Skeletal muscle tissue (tissue), 4 donors: ENCODE results near the gene GPR65. TPM values are rescaled to one million over a fixed set of nuclear protein-coding genes. Genes with fewer than 3 reads are reported as not detected.

Experiments used
- H3K27ac ChIP-seq: one replicate; pipeline ENCODE4 v1.7.0; 2013; ENCODE audit warnings: mild to moderate bottlenecking, low read depth, low read length, inconsistent platforms
- H3K27me3 ChIP-seq, 3 donors: one replicate each; pipeline ENCODE4 v1.7.0; 2013; ENCODE audit warnings: low read length in 3 of 3; ENCODE audit not compliant: control insufficient read depth in 3 of 3, insufficient read depth in 3 of 3
- H3K36me3 ChIP-seq, 3 donors: one replicate each; pipeline ENCODE4 v1.7.0; 2013; ENCODE audit warnings: low read length in 3 of 3; ENCODE audit not compliant: control insufficient read depth in 3 of 3, insufficient read depth in 3 of 3
- H3K4me1 ChIP-seq, 3 donors: one replicate each; pipeline ENCODE4 v1.7.0; 2013; ENCODE audit warnings: low read length in 3 of 3, mild to moderate bottlenecking in 3 of 3; ENCODE audit not compliant: control insufficient read depth in 3 of 3, insufficient read depth in 3 of 3
- H3K4me3 ChIP-seq, 3 donors: one replicate each; pipeline ENCODE4 v1.7.0; 2013; ENCODE audit warnings: low read length in 3 of 3
- H3K9ac ChIP-seq, 3 donors: one replicate each; pipeline ENCODE4 v1.7.0; 2013; ENCODE audit warnings: low read length in 3 of 3, mild to moderate bottlenecking in 3 of 3, moderate library complexity in 2 of 3, low read depth in 1 of 3
- H3K9me3 ChIP-seq, 3 donors: one replicate each; pipeline ENCODE4 v1.7.0; 2013; ENCODE audit warnings: low read length in 3 of 3; ENCODE audit not compliant: control insufficient read depth in 3 of 3
- total RNA-seq: library from RNA; depleted of rRNA; stranded (reverse); fragments of >200 nt; gene quantifications from one replicate; pipeline ENCODE4 v1.2.3, GENCODE V29; 2014
- donor health status: Osteomylitis.

GPR65 gene
- total RNA-seq, 1 donor from 2014 or later, result 0.52 TPM

- Histone ChIP-seq H3K27ac (no peak overlapping the region), H3K27me3 (no peaks in the 10 kb centered on the region), H3K9ac (no peak overlapping the region)
These were observed 15.0 kb upstream of the GPR65 start for GRCh38 chr14:87989956-87990299.

GRCh38 chr14:87990682-87991081 lies 14.3 kb upstream of the GPR65 start:
- H3K4me1 ChIP-seq, result peaks cover 7 to 17% (median 10%) of the 10 kb centered on the region in 3 donors
- no peaks in the 10 kb centered on the region for H3K9me3 ChIP-seq
- H3K27ac ChIP-seq, result no peak overlapping the region
- no peaks in the 10 kb centered on the region for H3K27me3 ChIP-seq
- H3K36me3 ChIP-seq, result peaks cover 2 to 12% (median 9%) of the 10 kb centered on the region in 3 donors
- no peak overlapping the region for H3K4me3 ChIP-seq
- no peak overlapping the region for H3K9ac ChIP-seq

More at GRCh38 chr14:87989956-87990299, 15.0 kb upstream of the GPR65 start:
- no peaks in the 10 kb centered on the region for H3K9me3 ChIP-seq
- H3K36me3 ChIP-seq, result peaks cover 2 to 13% (median 11%) of the 10 kb centered on the region in 3 donors
- H3K4me3 ChIP-seq, result no peak overlapping the region
- H3K4me1 ChIP-seq, result peaks cover 7 to 17% (median 10%) of the 10 kb centered on the region in 3 donors

- Histone ChIP-seq H3K36me3 (peaks cover 0 to 2% (median 0%) of the 10 kb centered on the region in 3 donors), H3K27ac (peak overlapping the region; percentile 94), H3K4me3 (peak overlapping the region; percentile 88 to 92 (median 89)), H3K4me1 (peaks cover 7 to 17% (median 10%) of the 10 kb centered on the region in 3 donors), H3K27me3 (no peaks in the 10 kb centered on the region), H3K9me3 (no peaks in the 10 kb centered on the region), H3K9ac (peak overlapping the region; percentile 84 to 86 (median 86))
These were observed 12.6 kb upstream of the GPR65 start for GRCh38 chr14:87992346-87992717.

- H3K4me1 ChIP-seq, result peaks cover 7 to 17% (median 10%) of the 10 kb centered on the region in 3 donors
- H3K9ac ChIP-seq, result peak within 1 kb of the TSS; percentile 84 to 86 (median 86)
- H3K27ac ChIP-seq, result peak within 1 kb of the TSS; percentile 94
- H3K4me3 ChIP-seq, result peak within 1 kb of the TSS; percentile 88 to 92 (median 89)
- no peaks in the 10 kb centered on the region for H3K27me3 ChIP-seq
- no peaks in the 10 kb centered on the region for H3K36me3 ChIP-seq
- H3K9me3 ChIP-seq, result no peaks in the 10 kb centered on the region
These were observed 12.0 kb upstream of the GPR65 start, which contains the start of gene GALC for GRCh38 chr14:87992718-87993628. TSS of gene GALC (minus strand) at chr14:87993182. CDS start at chr14:87993164, 18 bp downstream.

GRCh38 chr14:87994974-87995373 lies 10.0 kb upstream of the GPR65 start:
- H3K9ac ChIP-seq, result no peak overlapping the region
- peaks cover 7 to 17% (median 10%) of the 10 kb centered on the region in 3 donors for H3K4me1 ChIP-seq
- H3K27ac ChIP-seq, result no peak overlapping the region
- H3K9me3 ChIP-seq, result no peaks in the 10 kb centered on the region
- no peaks in the 10 kb centered on the region for H3K27me3 ChIP-seq
- no peaks in the 10 kb centered on the region for H3K36me3 ChIP-seq
- H3K4me3 ChIP-seq, result no peak overlapping the region

- no peak overlapping the region for H3K4me3 ChIP-seq
- H3K27me3 ChIP-seq, result no peaks in the 10 kb centered on the region
- H3K36me3 ChIP-seq, result no peaks in the 10 kb centered on the region
- H3K9me3 ChIP-seq, result no peaks in the 10 kb centered on the region
- no peak overlapping the region for H3K9ac ChIP-seq
- H3K27ac ChIP-seq, result no peak overlapping the region
- H3K4me1 ChIP-seq, result peaks cover 7 to 14% (median 10%) of the 10 kb centered on the region in 3 donors
These were observed 9.2 kb upstream of the GPR65 start for GRCh38 chr14:87995500-87996290.

- no peaks in the 10 kb centered on the region for H3K36me3 ChIP-seq
- H3K4me1 ChIP-seq, result peaks cover 7 to 14% (median 10%) of the 10 kb centered on the region in 3 donors
- H3K9me3 ChIP-seq, result no peaks in the 10 kb centered on the region
- no peak overlapping the region for H3K4me3 ChIP-seq
- no peak overlapping the region for H3K27ac ChIP-seq
- H3K9ac ChIP-seq, result no peak overlapping the region
- H3K27me3 ChIP-seq, result no peaks in the 10 kb centered on the region
These were observed 8.7 kb upstream of the GPR65 start for GRCh38 chr14:87996291-87996592.

- H3K4me3 ChIP-seq, result no peak overlapping the region
- H3K4me1 ChIP-seq, result peaks cover 1 to 4% (median 1%) of the 10 kb centered on the region in 3 donors
- no peaks in the 10 kb centered on the region for H3K27me3 ChIP-seq
- no peak overlapping the region for H3K27ac ChIP-seq
- no peaks in the 10 kb centered on the region for H3K36me3 ChIP-seq
- no peaks in the 10 kb centered on the region for H3K9me3 ChIP-seq
- no peak overlapping the region for H3K9ac ChIP-seq
These were observed 6.5 kb upstream of the GPR65 start for GRCh38 chr14:87998482-87998881.

- Histone ChIP-seq H3K4me3 (no peak overlapping the region), H3K27me3 (no peaks in the 10 kb centered on the region), H3K36me3 (no peaks in the 10 kb centered on the region), H3K9ac (no peak overlapping the region), H3K9me3 (no peaks in the 10 kb centered on the region), H3K4me1 (no peaks in the 10 kb centered on the region), H3K27ac (no peak overlapping the region)
These were observed 5.7 kb upstream of the GPR65 start for GRCh38 chr14:87999277-87999676.
